ENCODE results near the gene CDC42EP3. TPM values are rescaled to one million over a fixed set of nuclear protein-coding genes. Genes with fewer than 3 reads are reported as not detected.

Gene CDC42EP3
- total RNA-seq, 2 donors from 2014 or later, result 7.2 to 37.3 TPM

DNA sequence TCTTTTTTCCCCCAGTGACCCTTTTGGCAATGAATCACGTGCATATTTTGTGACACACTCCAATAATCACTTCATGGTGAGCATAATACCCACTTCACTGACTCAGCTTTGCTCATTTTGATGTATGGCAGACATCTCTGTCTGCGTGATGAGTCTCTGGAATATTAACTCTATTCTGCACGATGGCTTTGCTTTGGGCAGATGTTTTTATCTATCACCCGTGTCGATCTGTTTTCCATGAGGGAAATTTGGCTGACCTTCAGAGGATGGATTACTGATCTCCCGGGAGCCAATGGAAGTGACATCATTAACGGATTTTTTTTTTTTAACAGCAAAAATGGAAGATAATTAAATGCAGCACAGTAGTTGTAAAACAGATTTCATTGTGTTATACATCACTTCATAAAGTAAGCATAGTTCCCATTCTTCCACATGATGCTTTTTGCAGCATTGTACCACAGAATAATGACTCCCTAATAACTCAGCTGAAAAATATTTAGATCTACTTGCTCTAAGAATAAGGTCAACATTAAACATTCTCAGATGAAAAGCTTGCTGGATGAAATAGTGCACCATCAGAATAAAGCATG lies 29.8 kb downstream of the CDC42EP3 start:
- Histone ChIP-seq H3K9ac (ENCODE audit: low read depth in 2 of 2, low read length in 2 of 2) (no peak overlapping the region), H3K27me3 (no peaks in the 10 kb centered on the region), H3K4me1 (no peaks in the 10 kb centered on the region), H3K27ac (no peak overlapping the region), H3K9me3 (no peaks in the 10 kb centered on the region), H3K36me3 (no peaks in the 10 kb centered on the region), H3K4me3 (no peak overlapping the region)
- intact Hi-C loops (cut with DNase I), result no loop called here
- no peak for DNase-seq
- TF ChIP-seq, protein P1, sequence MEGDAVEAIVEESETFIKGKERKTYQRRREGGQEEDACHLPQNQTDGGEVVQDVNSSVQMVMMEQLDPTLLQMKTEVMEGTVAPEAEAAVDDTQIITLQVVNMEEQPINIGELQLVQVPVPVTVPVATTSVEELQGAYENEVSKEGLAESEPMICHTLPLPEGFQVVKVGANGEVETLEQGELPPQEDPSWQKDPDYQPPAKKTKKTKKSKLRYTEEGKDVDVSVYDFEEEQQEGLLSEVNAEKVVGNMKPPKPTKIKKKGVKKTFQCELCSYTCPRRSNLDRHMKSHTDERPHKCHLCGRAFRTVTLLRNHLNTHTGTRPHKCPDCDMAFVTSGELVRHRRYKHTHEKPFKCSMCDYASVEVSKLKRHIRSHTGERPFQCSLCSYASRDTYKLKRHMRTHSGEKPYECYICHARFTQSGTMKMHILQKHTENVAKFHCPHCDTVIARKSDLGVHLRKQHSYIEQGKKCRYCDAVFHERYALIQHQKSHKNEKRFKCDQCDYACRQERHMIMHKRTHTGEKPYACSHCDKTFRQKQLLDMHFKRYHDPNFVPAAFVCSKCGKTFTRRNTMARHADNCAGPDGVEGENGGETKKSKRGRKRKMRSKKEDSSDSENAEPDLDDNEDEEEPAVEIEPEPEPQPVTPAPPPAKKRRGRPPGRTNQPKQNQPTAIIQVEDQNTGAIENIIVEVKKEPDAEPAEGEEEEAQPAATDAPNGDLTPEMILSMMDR (IDR thresholded peaks at IDR 0.05), result no peak

DNA sequence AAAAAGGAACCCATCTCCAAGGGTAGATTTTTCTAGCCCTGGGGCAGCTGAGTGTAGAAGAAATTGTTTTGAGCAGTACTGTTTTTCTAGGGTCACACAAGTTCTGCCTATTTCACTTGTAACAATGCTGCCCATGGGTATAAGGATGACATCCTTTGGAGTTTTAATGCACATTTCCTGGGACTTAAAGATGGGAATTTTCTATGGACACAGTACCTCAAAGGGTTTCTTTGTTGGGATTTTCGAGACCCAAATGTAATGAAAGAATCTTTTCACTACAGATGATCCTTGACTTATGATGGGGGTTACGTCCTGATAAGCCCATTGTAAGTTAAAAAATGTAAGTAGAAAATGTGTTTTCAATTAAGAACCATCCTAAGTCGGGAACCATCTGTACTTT lies 31.8 kb downstream of the CDC42EP3 start:
- no peaks in the 10 kb centered on the region for H3K9me3 ChIP-seq
- intact Hi-C loops (cut with DNase I), result no loop called here
- H3K36me3 ChIP-seq, result no peaks in the 10 kb centered on the region
- TF ChIP-seq, protein P1 (IDR thresholded peaks at IDR 0.05), result no peak
- no peaks in the 10 kb centered on the region for H3K27me3 ChIP-seq
- no peak overlapping the region for H3K27ac ChIP-seq
- no peaks in the 10 kb centered on the region for H3K4me1 ChIP-seq
- no peak overlapping the region for H3K9ac ChIP-seq (ENCODE audit: low read depth in 2 of 2, low read length in 2 of 2)
- no peak overlapping the region for H3K4me3 ChIP-seq
- no peak for DNase-seq

DNA sequence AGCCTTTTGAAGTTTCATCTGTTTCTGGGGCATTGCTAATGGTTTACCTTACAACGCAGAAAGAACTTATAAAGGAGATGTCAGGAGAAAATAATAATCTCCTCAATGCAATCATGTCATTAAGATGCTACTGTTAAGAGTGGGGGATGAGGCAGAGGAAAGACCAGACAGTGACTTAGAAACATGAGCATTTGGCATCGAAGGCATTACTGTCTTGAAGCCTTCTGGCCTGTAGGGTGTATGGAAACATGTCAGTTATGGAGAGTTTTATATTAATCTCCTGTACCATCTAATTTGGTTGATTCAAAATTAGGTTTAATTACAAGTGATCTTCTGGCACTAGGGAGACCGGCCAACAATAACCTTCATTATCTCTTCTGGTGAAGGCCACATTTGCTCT lies 32.5 kb downstream of the CDC42EP3 start:
- DNase-seq, result no peak
- no peaks in the 10 kb centered on the region for H3K27me3 ChIP-seq
- no peak overlapping the region for H3K4me3 ChIP-seq
- no peak overlapping the region for H3K27ac ChIP-seq
- H3K36me3 ChIP-seq, result no peaks in the 10 kb centered on the region
- H3K4me1 ChIP-seq, result no peaks in the 10 kb centered on the region
- TF ChIP-seq, protein P1 (IDR thresholded peaks at IDR 0.05), result no peak
- intact Hi-C loops (cut with DNase I), result no loop called here
- no peak overlapping the region for H3K9ac ChIP-seq (ENCODE audit: low read depth in 2 of 2, low read length in 2 of 2)
- H3K9me3 ChIP-seq, result no peaks in the 10 kb centered on the region

GRCh38 chr2:37637985-37638384 lies 33.5 kb downstream of the CDC42EP3 start:
- intact Hi-C loops (cut with DNase I), result no loop called here
- Histone ChIP-seq H3K9ac (ENCODE audit: low read depth in 2 of 2, low read length in 2 of 2) (no peak overlapping the region), H3K9me3 (no peaks in the 10 kb centered on the region), H3K4me3 (no peak overlapping the region), H3K4me1 (no peaks in the 10 kb centered on the region), H3K36me3 (no peaks in the 10 kb centered on the region), H3K27ac (no peak overlapping the region), H3K27me3 (no peaks in the 10 kb centered on the region)
- no peak for DNase-seq
- TF ChIP-seq, protein P1 (IDR thresholded peaks at IDR 0.05), result no peak

GRCh38 chr2:37637190-37637860 lies 34.1 kb downstream of the CDC42EP3 start:
- no peaks in the 10 kb centered on the region for H3K36me3 ChIP-seq
- TF ChIP-seq, protein P1 (IDR thresholded peaks at IDR 0.05), result no peak
- no peak overlapping the region for H3K4me3 ChIP-seq
- DNase-seq, result no peak
- no peaks in the 10 kb centered on the region for H3K27me3 ChIP-seq
- H3K27ac ChIP-seq, result no peak overlapping the region
- H3K9me3 ChIP-seq, result no peaks in the 10 kb centered on the region
- intact Hi-C loops (cut with DNase I), result no loop called here
- H3K9ac ChIP-seq (ENCODE audit: low read depth in 2 of 2, low read length in 2 of 2), result no peak overlapping the region
- no peaks in the 10 kb centered on the region for H3K4me1 ChIP-seq
